Ramos (cell line): ENCODE data around the gene RUNX2.
"Not testable (repeated sequence)": the region's sequence is repeated elsewhere in the genome, so short reads cannot be mapped to it uniquely, and the experiment has no call there.

Experiments
- in situ Hi-C: fragments of 300-500 bp; cut with MboI; formaldehyde crosslinking; loops from one replicate; pipeline ENCODE4 v1.14.3; 2022; ENCODE audit warnings: low sequenced_read_pairs; ENCODE audit not compliant: unreplicated experiment

RUNX2 gene

GRCh38 chr6:45655745-45656476, 327.8 kb downstream of the RUNX2 start:
- in situ Hi-C loops: no loop called here

DNA sequence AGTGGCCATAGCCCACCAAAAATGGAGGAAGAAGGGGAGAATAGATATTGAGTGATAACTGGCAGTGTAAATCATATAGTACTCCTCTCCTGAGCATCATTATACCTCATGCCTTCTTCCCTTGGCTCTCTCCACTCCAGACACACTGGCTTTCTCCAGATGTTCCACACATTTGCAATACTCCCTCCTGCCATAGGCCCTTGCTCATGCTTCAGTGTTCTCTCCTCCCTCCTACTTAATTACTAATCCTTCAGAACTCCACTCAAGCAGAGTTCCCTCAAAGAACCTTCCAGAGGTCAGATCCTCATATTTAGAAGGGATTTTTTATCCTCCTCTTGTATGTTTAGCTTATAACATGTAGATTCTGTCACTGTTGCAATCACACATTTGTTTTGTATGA, 329.1 kb downstream of the RUNX2 start:
- in situ Hi-C loops: no loop called here

DNA sequence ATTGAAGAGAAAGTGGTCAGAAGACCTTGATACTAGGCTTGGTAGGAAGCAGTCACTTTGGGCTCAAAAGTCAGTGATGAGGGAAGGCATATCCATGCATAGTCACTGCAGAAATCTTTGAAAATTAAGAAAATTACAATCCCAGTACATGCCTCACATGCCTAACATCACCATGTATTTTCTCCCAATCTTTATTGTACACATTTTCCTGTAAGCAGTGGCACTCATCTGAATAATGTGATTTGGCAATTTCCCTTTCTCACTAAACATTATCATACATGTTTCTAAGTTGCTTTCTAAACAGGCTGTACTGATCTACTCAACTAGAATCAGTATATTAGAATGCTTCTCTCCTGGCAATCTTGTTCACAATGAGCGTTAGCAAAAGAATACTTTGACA, 330.3 kb downstream of the RUNX2 start:
- in situ Hi-C loops: no loop called here

DNA sequence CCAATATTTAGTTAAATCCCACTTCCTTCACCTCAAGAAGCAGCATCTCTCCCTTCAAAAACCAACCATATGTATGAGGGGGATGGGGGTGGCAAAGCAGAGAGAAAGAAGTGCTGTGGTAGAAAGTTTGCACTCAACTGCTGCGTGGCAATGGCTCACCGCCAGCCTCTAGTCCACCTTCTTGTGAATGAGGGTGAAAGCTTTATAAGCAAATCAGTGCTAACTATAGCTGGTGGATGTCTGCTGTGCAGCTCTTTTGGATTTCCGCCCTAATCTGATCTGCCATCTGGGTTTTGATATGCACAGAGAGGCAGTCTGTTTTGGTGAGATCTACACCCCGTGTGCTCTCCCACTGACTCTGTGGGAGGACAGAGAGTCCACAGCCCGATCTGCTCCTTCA, 330.8 kb downstream of the RUNX2 start:
- in situ Hi-C loops: no loop called here

DNA sequence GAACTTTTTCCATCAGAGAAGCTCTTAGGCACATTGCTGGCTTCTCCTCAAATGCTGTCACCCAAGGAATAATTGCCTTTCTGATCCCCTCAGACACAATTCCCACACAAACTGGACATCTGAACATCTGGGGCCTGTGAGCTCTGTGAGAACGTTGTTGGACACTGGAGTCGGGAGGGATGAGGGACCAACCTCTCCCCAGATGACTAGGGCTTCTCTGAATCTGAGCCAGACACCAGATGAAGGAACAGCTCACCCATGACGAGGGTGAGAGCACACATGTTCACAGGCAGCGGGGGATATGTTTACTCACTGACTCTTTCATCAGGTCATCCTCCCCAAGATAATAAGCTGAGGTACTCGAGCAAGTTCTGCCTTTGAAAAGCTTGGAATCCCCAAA, 333.5 kb downstream of the RUNX2 start:
- in situ Hi-C loops: no loop called here

DNA sequence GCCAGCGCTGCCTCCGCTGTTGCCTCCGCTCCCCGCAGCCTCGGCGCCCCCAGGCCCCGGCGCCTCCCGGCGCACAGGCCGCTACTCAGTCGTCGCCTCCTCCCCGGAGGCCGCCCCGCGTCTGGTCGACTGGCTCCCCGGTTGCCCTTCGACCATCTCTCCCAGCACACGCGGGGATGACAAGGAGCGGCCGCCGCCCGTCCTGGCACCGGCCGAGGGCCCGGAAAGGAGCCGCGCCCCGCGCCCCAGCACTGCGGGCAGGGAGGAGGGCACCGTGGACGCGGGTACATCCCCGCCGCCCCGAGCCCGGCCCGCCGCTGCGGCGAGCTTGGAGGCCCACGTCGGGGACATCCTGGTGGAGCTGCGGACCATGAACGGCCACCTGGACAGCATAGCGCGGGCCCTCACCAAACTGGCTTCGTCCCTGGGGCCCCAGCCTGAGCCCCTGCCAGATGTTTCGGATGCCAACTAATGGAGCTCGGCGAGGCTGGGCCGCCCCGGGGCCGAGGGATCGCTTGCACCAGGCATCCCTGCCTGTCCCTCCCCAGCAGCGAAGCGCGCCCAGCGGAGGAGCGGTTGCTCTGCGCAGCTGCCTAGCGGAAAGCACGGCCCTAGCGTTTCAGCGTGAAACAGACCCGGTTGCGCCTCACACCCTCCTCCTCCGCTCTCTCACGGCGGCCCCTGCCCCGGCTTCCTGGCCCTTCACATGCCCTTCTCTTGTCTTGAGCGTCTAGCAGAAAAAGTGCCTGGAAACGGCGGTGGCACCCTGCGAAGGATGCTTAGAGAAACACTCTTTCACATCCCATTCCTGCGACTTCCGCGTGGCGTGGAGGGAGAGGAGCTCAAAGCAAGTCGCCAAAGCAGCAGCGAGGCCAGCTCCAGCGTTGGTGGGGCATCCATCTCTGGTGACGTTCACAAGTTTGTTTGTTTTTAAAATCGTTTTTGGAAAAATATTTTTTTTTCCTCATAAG, 335.4 kb downstream of the RUNX2 start:
- in situ Hi-C loops: no loop called here

DNA sequence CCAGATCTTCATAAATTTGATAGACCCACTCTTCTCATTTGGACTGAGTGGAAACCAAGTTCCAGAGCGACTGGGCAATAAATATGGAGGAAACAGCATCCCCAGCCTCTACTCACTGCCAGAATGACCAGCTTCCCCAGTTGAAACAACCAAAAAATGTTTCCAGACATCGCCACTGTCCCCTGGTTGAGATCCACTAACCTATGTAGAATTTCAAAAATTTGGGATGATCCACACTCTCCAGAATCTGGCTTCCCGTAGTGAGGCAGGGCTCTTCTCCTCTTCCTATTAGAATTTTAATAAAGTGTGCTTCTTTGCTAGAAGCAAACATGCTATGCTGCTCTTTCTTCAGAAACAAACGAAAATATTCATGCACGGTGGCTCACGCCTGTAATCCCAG, 336.6 kb downstream of the RUNX2 start:
- in situ Hi-C loops: no loop called here

DNA sequence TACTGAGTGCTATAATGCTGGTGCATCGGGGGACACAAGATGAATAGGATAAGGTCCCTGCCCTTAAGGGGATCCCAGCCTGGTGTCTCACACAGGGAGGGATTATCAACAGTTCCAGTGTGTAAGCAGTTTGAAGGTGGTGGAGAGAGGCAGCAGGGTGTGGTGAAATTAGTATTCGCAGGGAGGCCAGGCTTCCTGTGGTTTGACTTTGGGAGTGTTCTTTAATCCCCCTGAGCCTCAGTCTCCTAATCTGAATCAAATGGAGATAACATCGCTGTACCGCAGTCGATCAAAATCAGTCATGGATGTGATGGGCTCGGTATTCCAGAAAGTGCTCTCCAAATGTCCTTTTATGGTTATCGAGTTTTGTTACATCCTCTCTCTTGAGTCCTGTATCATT, 337.7 kb downstream of the RUNX2 start:
- in situ Hi-C loops: no loop called here

DNA sequence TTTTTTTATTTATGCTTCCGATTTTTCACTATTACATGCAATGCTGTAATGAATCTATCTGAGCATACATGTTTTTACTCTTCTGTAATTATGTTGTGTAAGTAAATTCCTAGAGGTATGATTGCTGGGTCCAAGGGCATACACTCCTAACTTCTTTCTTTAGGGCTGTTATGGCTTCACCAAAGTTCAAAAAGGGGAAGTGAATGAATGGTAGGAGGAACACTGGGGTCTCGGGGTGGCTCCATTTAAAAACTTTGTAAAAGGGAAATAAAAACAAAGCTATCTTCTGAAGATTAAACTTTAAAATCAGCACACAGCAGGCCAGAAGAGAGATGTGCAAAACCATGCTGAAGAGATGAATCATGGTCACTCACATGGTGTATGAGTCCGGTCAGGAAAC, 338.7 kb downstream of the RUNX2 start:
- in situ Hi-C loops: no loop called here

GRCh38 chr6:45667300-45667699, 339.2 kb downstream of the RUNX2 start:
- in situ Hi-C loops: no loop called here

GRCh38 chr6:45667766-45668165, 339.6 kb downstream of the RUNX2 start:
- in situ Hi-C loops: no loop called here

- in situ Hi-C loops: no loop called here
Observed at GRCh38 chr6:45668705-45669104, 340.6 kb downstream of the RUNX2 start.

GRCh38 chr6:45673167-45673566, 345.0 kb downstream of the RUNX2 start:
- in situ Hi-C loops: not testable (repeated sequence)

DNA sequence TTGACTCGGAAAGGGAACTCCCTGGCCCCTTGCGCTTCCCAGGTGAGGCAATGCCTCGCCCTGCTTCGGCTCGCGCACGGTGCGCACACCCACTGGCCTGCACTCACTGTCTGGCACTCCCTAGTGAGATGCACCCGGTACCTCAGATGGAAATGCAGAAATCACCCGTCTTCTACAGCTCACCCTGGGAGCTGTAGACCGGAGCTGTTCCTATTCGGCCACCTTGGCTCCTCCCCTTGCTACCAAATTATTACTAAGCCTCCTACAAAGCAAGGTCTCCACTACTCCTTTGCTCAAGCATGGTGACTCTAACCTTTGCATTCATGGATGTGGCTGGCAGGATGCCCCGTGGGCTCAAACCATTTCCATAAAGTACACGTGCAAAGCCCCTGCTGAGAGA, 347.0 kb downstream of the RUNX2 start:
- in situ Hi-C loops: not testable (repeated sequence)

- in situ Hi-C loops: no loop called here
Observed at GRCh38 chr6:45675634-45676033, 347.5 kb downstream of the RUNX2 start.

DNA sequence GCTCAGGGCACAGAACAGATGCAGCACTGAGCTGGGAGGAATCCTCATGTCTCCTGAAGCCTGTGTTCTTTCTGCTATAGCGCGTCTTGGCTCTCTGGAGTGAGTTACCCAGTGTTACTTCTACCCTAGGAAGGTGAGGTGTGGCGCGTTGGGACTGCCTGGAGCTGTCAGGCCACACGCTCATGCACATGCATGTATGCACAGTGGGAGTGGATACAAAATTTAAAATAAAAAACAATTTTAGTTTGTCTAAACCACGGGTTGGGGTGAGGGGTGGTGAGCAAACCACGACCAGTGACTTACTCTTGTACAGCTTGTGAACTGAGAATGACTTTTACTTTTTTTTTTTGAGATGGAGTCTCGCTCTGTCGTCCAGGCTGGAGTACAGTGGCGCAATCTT, 348.2 kb downstream of the RUNX2 start:
- in situ Hi-C loops: no loop called here

GRCh38 chr6:45677381-45678284, 349.5 kb downstream of the RUNX2 start:
- in situ Hi-C loops: no loop called here

GRCh38 chr6:45678285-45678607, 350.1 kb downstream of the RUNX2 start:
- in situ Hi-C loops: no loop called here

- in situ Hi-C loops: no loop called here
Observed at GRCh38 chr6:45679163-45679562, 351.0 kb downstream of the RUNX2 start.

GRCh38 chr6:45679631-45680030, 351.5 kb downstream of the RUNX2 start:
- in situ Hi-C loops: no loop called here
